ENCODE results near the gene BUD31.

The BUD31 gene

DNA sequence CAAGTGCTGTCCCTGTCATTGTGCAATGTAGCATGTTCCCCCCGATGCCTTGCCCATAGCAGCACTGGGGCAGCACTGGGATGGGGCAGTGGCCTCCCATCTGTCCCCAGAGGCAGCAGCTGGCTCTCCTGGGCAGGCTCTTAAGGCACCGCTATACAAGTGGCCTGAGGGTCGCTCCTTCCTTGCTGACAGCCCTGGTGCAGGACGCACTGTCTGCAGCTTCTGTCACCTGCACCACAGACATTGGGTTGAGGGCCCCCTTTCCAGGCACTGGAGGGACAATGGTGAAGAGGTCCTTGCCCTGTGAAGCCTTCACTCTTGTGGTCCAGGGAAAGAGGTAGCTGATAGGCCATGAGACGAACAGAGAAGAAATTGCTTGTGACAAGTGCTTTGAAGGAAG, 40.6 kb downstream of the BUD31 start:
- Histone ChIP-seq H3K4me3 (ENCODE audit: control insufficient read depth in 1 of 7, extremely low read depth in 1 of 7, insufficient read depth in 4 of 7, low read depth in 2 of 7, low read length in 6 of 7) (no peak overlapping the region), H3K4me1 (ENCODE audit: control extremely low read depth in 1 of 4, control insufficient read depth in 4 of 4, insufficient read depth in 4 of 4, low read length in 3 of 4) (no peaks in the 10 kb centered on the region), H3K9me3 (ENCODE audit: control extremely low read depth in 1 of 5, control insufficient read depth in 4 of 5, insufficient read depth in 2 of 5, low read depth in 1 of 5, low read length in 4 of 5) (no peaks in the 10 kb centered on the region), H3K36me3 (ENCODE audit: control insufficient read depth in 4 of 4, insufficient read depth in 4 of 4, low read length in 3 of 4) (peaks cover 14 to 88% (median 63%) of the 10 kb centered on the region in 4 experiments), H3K27ac (ENCODE audit: insufficient read depth in 1 of 2, low read depth in 1 of 2, low read length in 2 of 2, poor library complexity in 1 of 2, severe bottlenecking in 2 of 2) (no peak overlapping the region), H3K27me3 (replicated peaks in 2 of 5; ENCODE audit: control insufficient read depth in 4 of 5, insufficient read depth in 5 of 5, low read length in 4 of 5) (no peaks in the 10 kb centered on the region)
- ChIA-PET POLR2A (no interaction called here), CTCF (interaction anchor here (0.5 to 2.2 kb wide), 2 partner anchors 11 to 26 kb away, joined by 3 to 4 read pairs; no protein-coding TSS in a partner anchor)
- 97% methylated on average over 5 of the region's 5 CpGs for WGBS (ENCODE audit: insufficient coverage)
- DNase-seq = no peak

DNA sequence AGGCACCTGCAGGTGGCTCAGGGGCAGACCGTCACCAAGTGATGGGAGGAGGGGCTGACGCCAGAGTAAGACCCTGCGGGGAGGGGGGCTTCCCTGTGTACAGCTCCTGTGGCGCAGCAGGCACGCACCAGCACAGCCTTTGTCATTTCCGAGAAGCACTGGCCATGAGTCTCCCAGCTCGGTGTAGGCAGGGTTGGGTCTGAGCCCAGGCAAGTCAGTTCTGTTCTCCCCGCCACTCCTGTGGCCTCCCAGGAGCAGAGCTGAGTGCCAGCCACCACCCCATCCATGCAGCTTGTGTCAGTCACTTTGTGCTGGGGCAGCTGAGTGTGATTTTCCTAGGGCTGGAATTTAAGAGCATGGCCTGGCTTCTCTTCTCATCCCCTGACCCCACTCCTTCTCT, 43.2 kb downstream of the BUD31 start:
- Histone ChIP-seq H3K27me3 (replicated peaks in 2 of 5; ENCODE audit: control insufficient read depth in 4 of 5, insufficient read depth in 5 of 5, low read length in 4 of 5) (no peaks in the 10 kb centered on the region), H3K27ac (ENCODE audit: insufficient read depth in 1 of 2, low read depth in 1 of 2, low read length in 2 of 2, poor library complexity in 1 of 2, severe bottlenecking in 2 of 2) (no peak overlapping the region), H3K9me3 (ENCODE audit: control extremely low read depth in 1 of 5, control insufficient read depth in 4 of 5, insufficient read depth in 2 of 5, low read depth in 1 of 5, low read length in 4 of 5) (peaks cover 0 to 2% (median 0%) of the 10 kb centered on the region in 5 experiments), H3K36me3 (ENCODE audit: control insufficient read depth in 4 of 4, insufficient read depth in 4 of 4, low read length in 3 of 4) (peaks cover 7 to 91% (median 70%) of the 10 kb centered on the region in 4 experiments), H3K4me1 (ENCODE audit: control extremely low read depth in 1 of 4, control insufficient read depth in 4 of 4, insufficient read depth in 4 of 4, low read length in 3 of 4) (no peaks in the 10 kb centered on the region), H3K4me3 (ENCODE audit: control insufficient read depth in 1 of 7, extremely low read depth in 1 of 7, insufficient read depth in 4 of 7, low read depth in 2 of 7, low read length in 6 of 7) (no peak overlapping the region)
- CTCF ChIA-PET = no interaction called here
- WGBS (ENCODE audit: insufficient coverage) = 93% methylated on average over 7 of the region's 8 CpGs
- POLR2A ChIA-PET = no interaction called here
- no peak for DNase-seq

DNA sequence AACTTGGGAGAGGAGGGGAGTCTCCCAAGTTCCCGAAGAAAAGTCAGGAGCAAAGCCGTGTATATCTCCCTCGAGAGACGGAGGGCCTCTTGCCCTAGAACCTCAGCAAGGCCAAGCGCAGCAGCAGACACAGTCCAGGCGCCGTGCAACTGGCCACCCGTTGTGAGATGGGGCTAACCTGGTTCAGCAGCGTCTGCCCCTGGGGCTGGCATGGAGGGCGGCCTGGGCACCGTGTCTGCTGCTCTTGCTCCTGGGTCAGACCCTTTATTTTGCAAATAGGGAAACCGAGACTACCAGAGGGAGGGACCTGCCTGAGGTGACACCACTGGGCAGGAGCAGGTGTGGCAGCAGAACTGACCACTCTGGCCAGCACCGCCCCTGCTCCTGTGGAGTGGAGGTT, 43.8 kb downstream of the BUD31 start:
- no peak overlapping the region for H3K27ac ChIP-seq (ENCODE audit: insufficient read depth in 1 of 2, low read depth in 1 of 2, low read length in 2 of 2, poor library complexity in 1 of 2, severe bottlenecking in 2 of 2)
- no peak for DNase-seq
- 100% methylated on average over 10 of the region's 13 CpGs for WGBS (ENCODE audit: insufficient coverage)
- peaks cover 7 to 96% (median 75%) of the 10 kb centered on the region in 4 experiments for H3K36me3 ChIP-seq (ENCODE audit: control insufficient read depth in 4 of 4, insufficient read depth in 4 of 4, low read length in 3 of 4)
- CTCF ChIA-PET = interaction anchor here (0.9 kb wide), 1 partner anchor 9 kb away, joined by 3 read pairs; no protein-coding TSS in a partner anchor
- H3K27me3 ChIP-seq (replicated peaks in 2 of 5; ENCODE audit: control insufficient read depth in 4 of 5, insufficient read depth in 5 of 5, low read length in 4 of 5) = no peaks in the 10 kb centered on the region
- POLR2A ChIA-PET = no interaction called here
- H3K9me3 ChIP-seq (ENCODE audit: control extremely low read depth in 1 of 5, control insufficient read depth in 4 of 5, insufficient read depth in 2 of 5, low read depth in 1 of 5, low read length in 4 of 5) = peaks cover 0 to 2% (median 0%) of the 10 kb centered on the region in 5 experiments
- no peaks in the 10 kb centered on the region for H3K4me1 ChIP-seq (ENCODE audit: control extremely low read depth in 1 of 4, control insufficient read depth in 4 of 4, insufficient read depth in 4 of 4, low read length in 3 of 4)
- no peak overlapping the region for H3K4me3 ChIP-seq (ENCODE audit: control insufficient read depth in 1 of 7, extremely low read depth in 1 of 7, insufficient read depth in 4 of 7, low read depth in 2 of 7, low read length in 6 of 7)

GRCh38 chr7:99453105-99453504, 44.3 kb downstream of the BUD31 start:
- H3K9me3 ChIP-seq (ENCODE audit: control extremely low read depth in 1 of 5, control insufficient read depth in 4 of 5, insufficient read depth in 2 of 5, low read depth in 1 of 5, low read length in 4 of 5) = peaks cover 0 to 2% (median 0%) of the 10 kb centered on the region in 5 experiments
- H3K4me3 ChIP-seq (ENCODE audit: control insufficient read depth in 1 of 7, extremely low read depth in 1 of 7, insufficient read depth in 4 of 7, low read depth in 2 of 7, low read length in 6 of 7) = no peak overlapping the region
- no peaks in the 10 kb centered on the region for H3K27me3 ChIP-seq (replicated peaks in 2 of 5; ENCODE audit: control insufficient read depth in 4 of 5, insufficient read depth in 5 of 5, low read length in 4 of 5)
- DNase-seq = no peak
- peaks cover 6 to 96% (median 75%) of the 10 kb centered on the region in 4 experiments for H3K36me3 ChIP-seq (ENCODE audit: control insufficient read depth in 4 of 4, insufficient read depth in 4 of 4, low read length in 3 of 4)
- no peaks in the 10 kb centered on the region for H3K4me1 ChIP-seq (ENCODE audit: control extremely low read depth in 1 of 4, control insufficient read depth in 4 of 4, insufficient read depth in 4 of 4, low read length in 3 of 4)
- ChIA-PET POLR2A (no interaction called here), CTCF (interaction anchor here (0.9 kb wide), 1 partner anchor 9 kb away, joined by 3 read pairs; no protein-coding TSS in a partner anchor)
- H3K27ac ChIP-seq (ENCODE audit: insufficient read depth in 1 of 2, low read depth in 1 of 2, low read length in 2 of 2, poor library complexity in 1 of 2, severe bottlenecking in 2 of 2) = no peak overlapping the region
- WGBS (ENCODE audit: insufficient coverage) = 96% methylated on average over 11 of the region's 11 CpGs

DNA sequence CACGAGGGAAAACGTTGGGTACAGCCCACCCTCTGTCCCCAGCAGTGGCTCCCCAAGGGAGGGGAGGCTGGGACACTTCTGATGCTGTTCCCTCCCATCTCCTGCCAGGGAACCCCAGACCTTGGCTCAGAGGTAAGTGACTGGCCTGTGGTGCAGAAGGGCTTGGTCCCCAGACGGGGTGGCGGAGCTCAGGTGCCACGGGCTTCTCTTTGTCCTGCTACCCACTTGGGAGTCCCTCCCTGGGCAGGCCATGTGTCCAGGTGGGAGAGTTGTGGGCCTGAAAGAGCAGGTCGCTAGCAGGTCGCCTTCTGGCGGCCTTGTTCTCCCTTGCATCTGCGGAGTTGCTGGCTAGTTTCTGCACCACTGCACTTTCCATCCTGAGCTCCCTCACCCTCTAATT, 47.1 kb downstream of the BUD31 start:
- peaks cover 0 to 96% (median 73%) of the 10 kb centered on the region in 4 experiments for H3K36me3 ChIP-seq (ENCODE audit: control insufficient read depth in 4 of 4, insufficient read depth in 4 of 4, low read length in 3 of 4)
- 92% methylated on average over 7 of the region's 9 CpGs for WGBS (ENCODE audit: insufficient coverage)

DNA sequence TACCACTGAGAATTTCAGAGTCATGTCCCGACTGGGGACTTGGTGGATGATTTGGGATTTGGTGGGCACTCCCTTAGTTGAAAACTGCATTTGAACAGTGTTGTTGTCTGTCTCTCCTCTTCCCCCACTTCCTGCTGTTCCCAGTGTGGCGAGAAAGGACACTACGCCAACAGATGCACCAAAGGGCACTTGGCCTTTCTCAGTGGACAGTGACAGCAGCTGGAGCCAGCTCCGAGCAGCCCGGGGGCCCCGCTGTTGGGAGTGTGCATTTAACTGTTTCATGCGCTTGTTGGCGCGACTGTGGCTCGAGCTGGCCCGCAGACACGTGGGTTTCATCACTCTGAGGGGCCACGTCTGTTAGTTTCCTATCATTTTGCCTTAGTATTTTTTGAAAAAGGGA, 47.5 kb downstream of the BUD31 start:
- Histone ChIP-seq H3K27me3 (replicated peaks in 2 of 5; ENCODE audit: control insufficient read depth in 4 of 5, insufficient read depth in 5 of 5, low read length in 4 of 5) (no peaks in the 10 kb centered on the region), H3K4me1 (ENCODE audit: control extremely low read depth in 1 of 4, control insufficient read depth in 4 of 4, insufficient read depth in 4 of 4, low read length in 3 of 4) (no peaks in the 10 kb centered on the region), H3K4me3 (ENCODE audit: control insufficient read depth in 1 of 7, extremely low read depth in 1 of 7, insufficient read depth in 4 of 7, low read depth in 2 of 7, low read length in 6 of 7) (no peak overlapping the region), H3K27ac (ENCODE audit: insufficient read depth in 1 of 2, low read depth in 1 of 2, low read length in 2 of 2, poor library complexity in 1 of 2, severe bottlenecking in 2 of 2) (no peak overlapping the region), H3K36me3 (ENCODE audit: control insufficient read depth in 4 of 4, insufficient read depth in 4 of 4, low read length in 3 of 4) (peaks cover 0 to 95% (median 70%) of the 10 kb centered on the region in 4 experiments), H3K9me3 (ENCODE audit: control extremely low read depth in 1 of 5, control insufficient read depth in 4 of 5, insufficient read depth in 2 of 5, low read depth in 1 of 5, low read length in 4 of 5) (peaks cover 0 to 2% (median 0%) of the 10 kb centered on the region in 5 experiments)
- 93% methylated on average over 12 of the region's 13 CpGs for WGBS (ENCODE audit: insufficient coverage)
- DNase-seq = no peak
- CTCF ChIA-PET = interaction anchor here (1.0 to 1.8 kb wide), 3 partner anchors 8 to 123 kb away, joined by 3 to 4 read pairs (median 3); no protein-coding TSS in a partner anchor
- POLR2A ChIA-PET = no interaction called here

More for the DNA sequence above, 47.1 kb downstream of the BUD31 start:
- H3K4me1 ChIP-seq (ENCODE audit: control extremely low read depth in 1 of 4, control insufficient read depth in 4 of 4, insufficient read depth in 4 of 4, low read length in 3 of 4) = no peaks in the 10 kb centered on the region
- CTCF ChIA-PET = interaction anchor here (1.0 to 1.8 kb wide), 3 partner anchors 8 to 122 kb away, joined by 3 to 4 read pairs (median 3); no protein-coding TSS in a partner anchor
- no peak for DNase-seq
- POLR2A ChIA-PET = no interaction called here
- H3K27ac ChIP-seq (ENCODE audit: insufficient read depth in 1 of 2, low read depth in 1 of 2, low read length in 2 of 2, poor library complexity in 1 of 2, severe bottlenecking in 2 of 2) = no peak overlapping the region
- H3K9me3 ChIP-seq (ENCODE audit: control extremely low read depth in 1 of 5, control insufficient read depth in 4 of 5, insufficient read depth in 2 of 5, low read depth in 1 of 5, low read length in 4 of 5) = peaks cover 0 to 2% (median 0%) of the 10 kb centered on the region in 5 experiments
- no peaks in the 10 kb centered on the region for H3K27me3 ChIP-seq (replicated peaks in 2 of 5; ENCODE audit: control insufficient read depth in 4 of 5, insufficient read depth in 5 of 5, low read length in 4 of 5)
- no peak overlapping the region for H3K4me3 ChIP-seq (ENCODE audit: control insufficient read depth in 1 of 7, extremely low read depth in 1 of 7, insufficient read depth in 4 of 7, low read depth in 2 of 7, low read length in 6 of 7)

GRCh38 chr7:99457050-99457649, 48.4 kb downstream of the BUD31 start:
- ChIA-PET CTCF (no interaction called here), POLR2A (no interaction called here)
- Histone ChIP-seq H3K4me1 (ENCODE audit: control extremely low read depth in 1 of 4, control insufficient read depth in 4 of 4, insufficient read depth in 4 of 4, low read length in 3 of 4) (no peaks in the 10 kb centered on the region), H3K36me3 (ENCODE audit: control insufficient read depth in 4 of 4, insufficient read depth in 4 of 4, low read length in 3 of 4) (peaks cover 0 to 93% (median 66%) of the 10 kb centered on the region in 4 experiments), H3K4me3 (ENCODE audit: control insufficient read depth in 1 of 7, extremely low read depth in 1 of 7, insufficient read depth in 4 of 7, low read depth in 2 of 7, low read length in 6 of 7) (no peak overlapping the region), H3K27ac (ENCODE audit: insufficient read depth in 1 of 2, low read depth in 1 of 2, low read length in 2 of 2, poor library complexity in 1 of 2, severe bottlenecking in 2 of 2) (no peak overlapping the region), H3K9me3 (ENCODE audit: control extremely low read depth in 1 of 5, control insufficient read depth in 4 of 5, insufficient read depth in 2 of 5, low read depth in 1 of 5, low read length in 4 of 5) (peaks cover 0 to 2% (median 0%) of the 10 kb centered on the region in 5 experiments), H3K27me3 (replicated peaks in 2 of 5; ENCODE audit: control insufficient read depth in 4 of 5, insufficient read depth in 5 of 5, low read length in 4 of 5) (no peaks in the 10 kb centered on the region)
- no peak for DNase-seq
- 89% methylated on average over 5 of the region's 6 CpGs for WGBS (ENCODE audit: insufficient coverage)

Data from common myeloid progenitor, CD34-positive (primary cell).